ENCODE results near the gene LAMA3.

GRCh38 chr18:23712445-23712844 lies 23.2 kb downstream of the LAMA3 start:
- TF ChIP-seq CTCF (IDR thresholded peaks at IDR 0.05), result no peak
- no peak for TF ChIP-seq POLR2A (IDR thresholded peaks at IDR 0.05)

Measured in adrenal gland (tissue), 5 donors.